Measurements from ENCODE around the gene VMAC.

DNA sequence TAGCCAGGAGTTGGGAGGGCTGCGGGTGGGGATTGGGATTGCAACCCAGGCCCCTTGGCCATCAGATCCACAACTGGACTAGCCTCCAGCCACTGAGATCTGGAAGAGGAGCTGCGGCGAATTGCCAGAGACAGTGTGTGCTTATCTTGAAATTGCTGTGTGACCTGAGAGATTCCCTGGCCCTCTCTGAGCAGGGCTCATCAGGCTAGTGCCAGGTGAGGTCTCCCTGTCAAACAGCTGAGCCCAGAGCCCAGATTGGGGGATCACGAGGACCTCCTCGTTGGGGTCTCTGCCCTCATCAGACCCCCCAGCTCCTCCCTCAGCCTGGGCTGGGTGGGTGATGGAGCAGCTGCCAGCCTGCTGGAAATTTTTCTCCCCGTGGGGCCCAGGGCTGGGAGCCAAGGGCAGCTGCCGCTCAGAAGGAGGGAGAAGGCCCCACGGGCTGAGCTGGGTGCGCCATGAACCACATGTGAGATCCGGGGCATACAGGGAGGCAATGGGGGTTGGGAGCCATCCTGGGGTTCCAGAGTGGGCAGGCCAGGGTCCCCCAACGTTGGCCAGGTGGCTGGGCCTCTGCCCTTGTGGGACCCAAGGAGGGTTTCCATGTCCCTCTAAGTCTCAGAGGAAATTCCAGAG, 41.5 kb upstream of the VMAC start:
- TF ChIP-seq CTCF (optimal IDR thresholded peaks at IDR 0.05 in 1 of 3, IDR thresholded peaks at IDR 0.05 in 1 of 3, conservative IDR thresholded peaks at IDR 0.05 in 1 of 3; ENCODE audit: extremely low read depth in 1 of 3, insufficient read depth in 2 of 3, low read length in 3 of 3) (no peak), EZH2 (IDR thresholded peaks at IDR 0.05; ENCODE audit: low read length) (no peak)
